ENCODE measurements around the gene ZNF699.
A peak's percentile ranks its signal among the peaks of the same experiment; 100 is the strongest.
"Not testable (repeated sequence)": the region's sequence is repeated elsewhere in the genome, so short reads cannot be mapped to it uniquely, and the experiment has no call there.

The ZNF699 gene

GRCh38 chr19:9309139-9309973 lies at the start of gene ZNF699:
TSS of gene ZNF699 (minus strand) at chr19:9309838. CDS start at chr19:9305119, 4,719 bp downstream.
- peak; percentile 98 for DNase-seq (ENCODE audit: low read depth in 2 of 2)

GRCh38 chr19:9354651-9355050 lies 45.0 kb upstream of the ZNF699 start:
- no peak for DNase-seq (ENCODE audit: low read depth in 2 of 2)

GRCh38 chr19:9353011-9353410 lies 43.4 kb upstream of the ZNF699 start:
- no peak for DNase-seq (ENCODE audit: low read depth in 2 of 2)

DNA sequence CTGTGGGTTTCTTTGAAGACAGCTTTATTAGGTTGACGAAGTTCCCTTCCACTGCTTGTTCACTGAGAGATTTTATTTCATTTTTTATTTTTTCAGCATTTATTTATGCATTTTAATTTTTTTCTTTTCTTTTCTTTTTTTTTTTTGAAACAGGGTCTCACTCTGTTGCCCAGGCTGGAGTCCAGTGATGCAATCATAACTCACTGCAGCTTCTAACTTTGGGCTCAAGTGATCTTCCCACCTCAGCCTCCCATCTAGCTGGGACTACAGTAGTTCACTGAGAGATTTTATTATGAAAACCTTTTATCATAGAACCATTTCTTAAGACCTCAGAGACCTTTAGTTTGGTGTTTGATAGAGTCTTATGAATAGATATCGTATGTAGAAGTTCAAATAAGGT lies 42.9 kb upstream of the ZNF699 start:
- DNase-seq (ENCODE audit: low read depth in 2 of 2): no peak

DNA sequence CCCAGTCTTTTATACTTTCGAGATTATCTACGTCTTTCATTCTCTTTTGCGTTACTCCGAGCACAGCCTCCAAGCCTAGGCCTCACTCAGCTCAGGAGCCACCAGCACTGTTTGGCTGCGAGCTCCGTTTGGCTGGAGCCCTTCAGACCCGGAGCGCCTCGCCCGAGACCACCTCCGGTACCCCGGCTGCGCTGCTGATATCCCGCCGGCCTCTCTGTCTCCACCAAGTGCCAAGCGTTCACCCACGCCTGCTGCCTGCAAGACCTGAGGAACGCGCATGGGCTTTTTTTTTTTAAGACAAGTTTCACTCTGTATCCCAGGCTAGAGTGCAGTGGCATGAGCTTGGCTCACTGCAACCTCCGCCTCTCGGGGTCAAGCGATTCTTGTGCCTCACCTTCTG lies 39.0 kb upstream of the ZNF699 start:
- DNase-seq (ENCODE audit: low read depth in 2 of 2): no peak

DNA sequence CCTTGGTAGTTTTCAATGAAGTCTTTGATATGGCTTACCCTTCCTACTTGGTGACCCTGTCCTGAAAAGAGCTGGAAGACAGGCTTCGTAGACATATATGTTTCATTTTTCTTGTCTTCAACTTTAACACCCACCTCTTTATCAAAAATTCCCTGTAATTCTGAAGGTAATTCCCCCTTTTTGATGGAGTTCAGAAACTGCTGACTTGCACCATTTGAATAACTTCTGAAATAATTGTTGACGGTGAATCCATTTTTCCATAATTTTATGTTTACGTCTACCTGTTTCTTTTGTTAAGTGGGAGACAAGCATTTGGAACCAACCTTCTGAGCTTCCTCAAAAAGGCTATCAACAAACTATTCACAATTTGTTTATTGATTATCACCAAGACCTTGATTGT lies 38.6 kb upstream of the ZNF699 start:
- no peak for DNase-seq (ENCODE audit: low read depth in 2 of 2)

DNA sequence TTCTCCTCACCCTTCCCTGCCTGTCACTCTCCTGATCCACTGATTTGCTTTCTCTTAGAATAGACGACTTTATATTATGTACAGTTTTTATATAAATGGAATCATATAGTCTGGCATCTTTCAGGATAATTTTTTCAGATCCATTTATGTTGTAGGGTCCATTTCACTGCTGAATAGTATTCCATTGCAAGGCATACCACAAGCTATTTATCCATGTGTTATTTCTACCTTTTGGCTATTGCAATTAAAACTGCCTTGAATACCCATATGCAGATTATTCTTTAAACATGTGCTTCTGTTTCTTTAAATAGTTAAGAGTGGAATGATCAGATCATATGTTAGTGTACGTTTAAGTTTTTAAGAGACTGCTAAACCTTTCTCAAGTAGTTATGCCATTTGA lies 35.4 kb upstream of the ZNF699 start:
- DNase-seq (ENCODE audit: low read depth in 2 of 2): no peak

- no peak for DNase-seq (ENCODE audit: low read depth in 2 of 2)
Observed at GRCh38 chr19:9342610-9343304, 33.1 kb upstream of the ZNF699 start.

DNA sequence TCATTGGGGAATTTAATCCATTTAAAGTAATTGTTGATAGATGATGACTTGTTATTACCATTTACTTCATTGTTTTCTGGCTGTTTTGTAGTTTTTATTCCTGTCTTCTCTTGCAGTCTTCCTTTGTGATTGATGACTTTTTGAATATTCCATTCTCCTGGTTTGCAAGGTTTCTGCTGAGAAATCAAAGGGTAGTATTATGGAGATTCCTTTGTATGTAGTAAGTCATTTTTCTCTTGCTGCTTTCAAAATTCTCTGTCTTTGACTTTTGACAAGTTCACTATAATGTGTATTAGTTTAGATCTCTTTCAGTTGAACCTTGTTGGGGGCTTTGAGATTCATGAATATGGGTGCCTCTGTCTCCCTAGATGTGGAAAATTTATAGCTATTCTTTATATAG lies 20.4 kb upstream of the ZNF699 start:
- no peak for DNase-seq (ENCODE audit: low read depth in 2 of 2)

DNA sequence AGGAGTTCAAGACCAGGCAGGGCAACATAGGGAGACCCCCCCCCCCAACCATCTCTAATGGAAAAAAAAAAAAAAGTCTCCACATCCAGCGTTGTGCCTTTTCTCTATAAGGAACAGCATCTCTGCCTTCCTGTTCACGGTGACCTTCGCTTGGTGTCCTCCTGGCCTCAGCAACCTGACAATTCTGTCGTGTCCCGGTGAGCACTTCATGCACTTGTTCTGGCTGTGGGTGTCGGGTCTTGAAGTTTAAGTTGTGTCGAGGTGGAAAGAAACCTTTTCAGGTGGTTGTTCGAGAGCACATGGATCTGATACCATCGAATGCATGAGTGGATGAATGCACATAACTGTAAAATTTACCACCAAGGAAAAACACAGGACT lies 14.9 kb upstream of the ZNF699 start:
- no peak for DNase-seq (ENCODE audit: low read depth in 2 of 2)

DNA sequence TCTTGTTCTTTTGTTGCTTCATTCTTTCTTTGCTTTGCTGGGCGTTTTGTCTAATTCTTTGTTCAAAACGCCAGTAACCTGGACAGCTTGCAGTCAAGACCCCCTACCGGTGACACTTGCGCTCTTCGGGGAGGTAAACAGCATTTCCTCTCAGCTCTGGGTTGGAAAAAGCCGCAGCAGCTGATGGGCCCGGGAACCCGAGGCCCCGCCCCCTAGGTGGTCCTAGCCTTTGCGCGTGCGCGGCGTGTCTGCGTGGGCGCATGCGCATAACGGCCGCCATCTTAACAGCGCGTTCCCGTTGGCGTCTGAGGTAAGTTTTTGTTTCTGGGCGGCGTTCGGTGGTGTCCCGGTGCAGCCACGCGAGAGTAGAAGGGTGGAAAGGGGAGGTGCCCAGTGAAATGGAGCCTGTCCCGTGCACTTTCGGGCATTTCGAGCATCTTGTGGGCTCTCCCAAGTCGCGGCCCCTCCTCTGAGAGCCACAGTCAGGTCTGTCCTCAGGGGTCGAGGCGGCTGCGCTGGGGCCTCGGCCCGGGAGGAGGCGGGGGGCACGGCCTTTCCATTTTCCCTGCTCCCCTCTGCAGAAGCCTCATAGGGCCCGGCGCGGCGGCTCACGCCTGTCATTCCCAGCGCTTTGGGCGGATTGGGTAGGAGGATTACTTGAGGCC lies 14.4 kb upstream of the ZNF699 start, which contains the start of gene ZNF559:
Gene ZNF559, plus strand, starts transcription at position 261 of the 665 bp plus-strand sequence. CDS start 14,371 bp downstream, outside the sequence.
- peak; percentile 96 to 97 for DNase-seq (ENCODE audit: low read depth in 2 of 2)

DNA sequence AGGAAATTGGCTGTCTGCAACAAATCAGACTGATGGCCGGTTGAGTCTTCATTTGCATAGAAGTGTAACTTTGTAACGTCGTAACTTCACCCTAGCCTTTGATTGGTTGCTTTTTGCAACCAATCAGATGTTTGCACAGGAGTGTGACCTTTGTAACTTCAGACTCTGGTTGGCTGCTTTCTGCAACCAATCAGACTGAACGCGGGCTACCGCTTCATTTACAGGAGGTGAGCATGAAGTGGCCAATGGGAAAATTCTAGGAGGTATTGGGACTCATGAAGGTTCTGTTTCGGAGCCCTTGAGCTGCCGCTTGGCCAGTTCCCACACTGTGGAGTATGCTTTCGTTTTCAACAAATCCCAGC lies 13.9 kb upstream of the ZNF699 start:
- DNase-seq (ENCODE audit: low read depth in 2 of 2): no peak

DNA sequence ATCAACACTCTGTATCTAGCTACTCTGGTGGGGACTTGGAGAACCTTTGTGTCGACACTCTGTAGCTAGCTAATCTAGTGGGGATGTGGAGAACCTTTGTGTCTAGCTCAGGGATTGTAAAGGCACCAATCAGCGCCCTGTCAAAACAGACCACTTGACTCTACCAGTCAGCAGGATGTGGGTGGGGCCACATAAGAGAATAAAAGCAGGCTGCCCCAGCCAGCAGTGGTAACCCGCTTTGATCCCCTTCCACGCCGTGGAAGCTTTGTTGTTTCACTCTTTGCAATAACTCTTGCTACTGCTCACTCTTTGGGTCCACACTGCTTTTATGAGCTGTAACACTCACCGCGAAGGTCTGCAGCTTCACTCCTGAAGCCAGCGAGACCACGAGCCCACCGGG lies 12.6 kb upstream of the ZNF699 start:
- not testable (repeated sequence) for DNase-seq (ENCODE audit: low read depth in 2 of 2)

DNA sequence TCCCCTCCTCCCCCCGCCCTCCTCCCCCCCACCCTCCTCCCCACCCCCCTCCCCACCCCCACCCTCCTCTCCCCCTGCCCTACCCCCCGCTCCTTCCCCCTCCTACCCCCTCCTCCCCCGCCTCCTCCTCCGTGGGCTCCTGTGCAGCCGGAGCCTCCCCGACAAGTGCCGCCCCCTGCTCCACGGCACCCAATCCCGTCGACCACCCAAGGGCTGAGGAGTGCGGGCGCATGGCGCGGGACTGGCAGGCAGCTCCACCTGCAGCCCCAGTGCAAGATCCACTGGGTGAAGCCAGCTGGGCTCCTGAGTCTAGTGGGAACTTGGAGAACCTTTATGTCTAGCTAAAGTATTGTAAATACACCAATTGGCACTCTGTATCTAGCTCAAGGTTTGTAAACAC lies 12.1 kb upstream of the ZNF699 start:
- DNase-seq (ENCODE audit: low read depth in 2 of 2): not testable (repeated sequence)

DNA sequence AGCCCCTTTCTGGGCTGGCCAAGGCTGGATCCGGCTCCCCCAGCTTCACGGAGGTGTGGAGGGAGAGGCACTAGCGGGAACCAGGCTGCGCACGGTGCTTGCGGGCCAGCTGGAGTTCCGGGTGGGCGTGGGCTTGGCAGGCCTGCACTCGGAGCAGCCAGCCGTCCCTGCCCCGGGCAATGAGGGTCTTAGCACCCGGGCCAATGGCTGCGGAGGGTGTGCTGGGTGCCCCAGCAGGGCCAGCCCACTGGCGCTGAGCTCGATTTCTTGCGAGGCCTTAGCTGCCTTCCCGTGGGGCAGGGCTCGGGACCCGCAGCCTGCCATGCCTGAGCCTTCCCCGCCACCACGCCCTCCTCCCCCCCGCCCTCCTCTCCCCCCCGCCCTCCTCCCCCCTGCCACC lies 11.7 kb upstream of the ZNF699 start:
- no peak for DNase-seq (ENCODE audit: low read depth in 2 of 2)

DNA sequence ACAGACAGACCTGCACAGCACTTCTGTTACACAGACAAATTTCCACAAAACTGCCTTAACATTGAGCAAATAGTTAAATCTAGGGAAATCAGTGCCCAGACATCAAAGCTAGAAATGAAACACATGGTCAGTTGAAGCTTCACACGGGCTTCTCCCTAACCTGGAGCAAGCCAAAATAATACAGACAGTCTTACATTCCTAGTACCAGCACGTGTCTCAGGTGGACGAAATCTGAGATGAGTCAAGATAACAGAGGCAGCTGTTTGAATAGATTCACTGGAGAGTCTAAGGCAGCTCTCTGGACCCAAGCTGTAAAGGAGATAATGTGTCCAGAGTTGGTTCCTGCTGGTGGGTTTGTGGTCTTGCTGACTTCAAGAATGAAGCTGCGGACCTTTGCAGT lies 4.1 kb upstream of the ZNF699 start:
- no peak for DNase-seq (ENCODE audit: low read depth in 2 of 2)

GRCh38 chr19:9309974-9310446 lies 372 bp upstream of the ZNF699 start:
- DNase-seq (ENCODE audit: low read depth in 2 of 2): peak in 1 of 2 donors; percentile 79

DNA sequence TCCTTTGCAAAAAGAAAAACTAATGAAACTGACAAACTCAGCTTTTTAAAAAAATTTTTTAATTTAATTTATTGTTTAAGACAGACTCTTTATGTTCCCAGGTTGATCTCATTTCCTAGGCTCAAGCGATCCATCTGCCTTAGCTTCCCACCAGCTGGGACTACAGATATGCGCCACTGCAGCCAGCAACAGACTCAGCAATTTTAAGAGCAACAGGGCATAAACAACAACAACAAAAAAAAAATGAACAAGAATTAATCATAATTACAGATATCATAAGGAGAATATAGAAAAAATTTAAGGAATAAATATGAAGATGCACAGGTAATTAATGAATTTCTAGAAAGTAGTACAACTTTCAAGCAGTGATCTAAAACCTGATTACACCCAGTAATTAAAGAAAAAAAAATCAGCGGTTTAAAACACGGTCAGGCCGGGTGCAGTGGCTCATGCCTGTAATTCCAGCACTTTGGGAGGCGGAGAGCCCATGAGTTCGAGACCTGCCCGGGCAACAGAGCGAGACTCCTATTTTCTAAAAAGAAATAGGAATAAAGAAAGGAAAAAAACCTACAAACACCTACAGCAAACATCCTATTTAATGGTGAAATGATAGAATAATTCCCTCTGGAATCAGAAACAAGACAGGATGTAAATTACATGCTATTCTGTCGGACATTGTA lies 1.4 kb downstream of the ZNF699 start:
- DNase-seq (ENCODE audit: low read depth in 2 of 2): no peak

GRCh38 chr19:9306443-9306842 lies 3.2 kb downstream of the ZNF699 start:
- no peak for DNase-seq (ENCODE audit: low read depth in 2 of 2)

DNA sequence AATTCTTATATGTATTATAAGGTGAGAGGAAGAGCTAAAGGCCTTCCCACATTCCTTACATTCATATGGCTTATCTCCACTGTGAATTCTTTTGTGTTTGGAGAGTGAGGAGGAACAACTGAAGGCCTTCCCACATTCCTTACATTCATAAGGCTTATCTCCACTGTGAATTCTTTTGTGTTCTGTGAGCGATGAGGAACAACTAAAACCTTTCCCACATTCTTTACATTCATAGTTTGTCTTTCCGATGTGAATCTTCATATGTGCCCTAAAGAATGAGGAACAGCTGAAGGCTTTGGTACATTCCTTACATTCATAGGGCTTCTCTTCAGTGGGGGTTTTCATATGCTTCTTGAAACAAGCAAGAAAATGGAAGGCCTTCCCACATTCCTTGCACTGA lies 13.3 kb downstream of the ZNF699 start:
- no peak for DNase-seq (ENCODE audit: low read depth in 2 of 2)

- no peak for DNase-seq (ENCODE audit: low read depth in 2 of 2)
Observed at GRCh38 chr19:9295411-9295849, 14.2 kb downstream of the ZNF699 start.

Data from stimulated activated CD4-positive, alpha-beta T cell treated with anti-CD3 and anti-CD28 coated beads, Interleukin-1b, Interleukin-23, amount 100 ng/mL, for 4 hours (primary cell).